DND-41 (cell line): ENCODE data around the gene SLC22A31.

Experiments used
- ATAC-seq: fragments of 200-7000 bp; cut with Tn5 transposase; 3 replicates; pipeline ENCODE4 v1.9.1; 2021; ENCODE audit warnings: low read depth; ENCODE audit not compliant: insufficient read depth
- DNase-seq: peaks from one replicate; pipeline ENCODE4 v3.0.0-alpha.2; 2020
- H2AFZ ChIP-seq: 2 replicates; pipeline ENCODE4 v1.6.0; 2012; ENCODE audit warnings: low read depth, low read length
- H3K27ac ChIP-seq: 2 replicates; pipeline ENCODE4 v1.5.1; 2012; ENCODE audit warnings: low read length, inconsistent platforms
- H3K27me3 ChIP-seq: fragments of 200-600 bp; sonication (generic); 2 replicates; pipeline ENCODE4 v1.6.0; 2012; ENCODE audit warnings: low read length, mild to moderate bottlenecking, inconsistent platforms; ENCODE audit not compliant: insufficient read depth, poor library complexity
- H3K36me3 ChIP-seq: 2 replicates; pipeline ENCODE4 v1.5.1; 2012; ENCODE audit warnings: low read length, inconsistent platforms; ENCODE audit not compliant: insufficient read depth
- H3K4me1 ChIP-seq: 2 replicates; pipeline ENCODE4 v1.5.1; 2012; ENCODE audit warnings: mild to moderate bottlenecking, low read length; ENCODE audit not compliant: insufficient read depth
- H3K4me2 ChIP-seq: 2 replicates; pipeline ENCODE4 v1.6.0; 2012; ENCODE audit warnings: mild to moderate bottlenecking, moderate library complexity, low read length, inconsistent platforms; ENCODE audit not compliant: insufficient read depth
- H3K4me3 ChIP-seq, 2 experiments: fragments of 200-600 bp in 1 of 2; shearing (Covaris generic) in 1 of 2; 2 replicates each; pipeline ENCODE4 v1.5.1; 2012 to 2016; ENCODE audit warnings: inconsistent platforms in 2 of 2, low read length in 2 of 2, mild to moderate bottlenecking in 2 of 2, low read depth in 1 of 2, moderate library complexity in 1 of 2
- H3K79me2 ChIP-seq: 2 replicates; pipeline ENCODE4 v1.6.0; 2012; ENCODE audit warnings: low read length, inconsistent platforms; ENCODE audit not compliant: insufficient read depth
- H3K9ac ChIP-seq: 2 replicates; pipeline ENCODE4 v1.6.0; 2012; ENCODE audit warnings: low read depth, mild to moderate bottlenecking, inconsistent platforms, low read length, moderate library complexity
- H3K9me3 ChIP-seq: 2 replicates; pipeline ENCODE4 v1.5.1; 2012; ENCODE audit warnings: low read length, moderate library complexity, mild to moderate bottlenecking, inconsistent platforms; ENCODE audit not compliant: insufficient read depth, severe bottlenecking
- H4K20me1 ChIP-seq: 2 replicates; pipeline ENCODE4 v1.6.0; 2012; ENCODE audit warnings: low read length; ENCODE audit not compliant: insufficient read depth
- CTCF ChIP-seq: IDR thresholded peaks from 2 replicates; pipeline ENCODE4 v1.5.1; 2012; ENCODE audit warnings: borderline replicate concordance, low read length, moderate library complexity, mild to moderate bottlenecking; ENCODE audit not compliant: poor library complexity, severe bottlenecking; ENCODE audit errors: extremely low read depth
- EZH2 ChIP-seq: IDR thresholded peaks from 3 replicates; pipeline ENCODE4 v1.6.1; 2012; ENCODE audit warnings: borderline replicate concordance, low read depth, mild to moderate bottlenecking, moderate library complexity, low read length, inconsistent platforms; ENCODE audit not compliant: severe bottlenecking

The SLC22A31 gene

GRCh38 chr16:89164847-89165680 is 35.3 kb downstream of the SLC22A31 start:
- no peaks in the 10 kb centered on the region for H3K79me2 ChIP-seq
- no peak overlapping the region for H3K9ac ChIP-seq
- no peak overlapping the region for H3K4me3 ChIP-seq
- H2AFZ ChIP-seq, result no peak overlapping the region
- no peak overlapping the region for H3K4me2 ChIP-seq
- no peaks in the 10 kb centered on the region for H3K36me3 ChIP-seq
- TF ChIP-seq EZH2 (no peak), CTCF (no peak)
- DNase-seq (no peak), ATAC-seq (no peak)
- H3K9me3 ChIP-seq, result no peaks in the 10 kb centered on the region
- no peak overlapping the region for H3K27ac ChIP-seq
- peaks cover 7% of the 10 kb centered on the region; the same call in 1 of the 2 replicates for H4K20me1 ChIP-seq
- peaks cover 1% of the 10 kb centered on the region; the same call in 1 of the 2 replicates for H3K4me1 ChIP-seq
- no peaks in the 10 kb centered on the region for H3K27me3 ChIP-seq

GRCh38 chr16:89164436-89164835 is 35.9 kb downstream of the SLC22A31 start:
- no peak for DNase-seq
- H3K4me1 ChIP-seq, result no peaks in the 10 kb centered on the region
- H3K9ac ChIP-seq, result no peak overlapping the region
- H3K79me2 ChIP-seq, result no peaks in the 10 kb centered on the region
- ATAC-seq, result no peak
- H4K20me1 ChIP-seq, result 0 out of 2 replicates have a peak, but pooled peaks cover 3% of the 10 kb centered on the region
- H3K27me3 ChIP-seq, result no peaks in the 10 kb centered on the region
- H3K4me3 ChIP-seq, result no peak overlapping the region
- TF ChIP-seq CTCF (no peak), EZH2 (no peak)
- H3K36me3 ChIP-seq, result no peaks in the 10 kb centered on the region
- H3K27ac ChIP-seq, result no peak overlapping the region
- no peaks in the 10 kb centered on the region for H3K9me3 ChIP-seq
- H3K4me2 ChIP-seq, result no peak overlapping the region
- H2AFZ ChIP-seq, result no peak overlapping the region

GRCh38 chr16:89163297-89163696 is 37.0 kb downstream of the SLC22A31 start:
- no peaks in the 10 kb centered on the region for H3K79me2 ChIP-seq
- H3K36me3 ChIP-seq, result no peaks in the 10 kb centered on the region
- no peak overlapping the region for H3K4me3 ChIP-seq
- DNase-seq (no peak), ATAC-seq (no peak)
- TF ChIP-seq EZH2 (no peak), CTCF (no peak)
- H3K9me3 ChIP-seq, result peaks cover 3% of the 10 kb centered on the region
- no peaks in the 10 kb centered on the region for H3K27me3 ChIP-seq
- no peak overlapping the region for H3K27ac ChIP-seq
- no peak overlapping the region for H3K9ac ChIP-seq
- no peak overlapping the region for H3K4me2 ChIP-seq
- no peaks in the 10 kb centered on the region for H4K20me1 ChIP-seq
- H2AFZ ChIP-seq, result no peak overlapping the region
- H3K4me1 ChIP-seq, result no peaks in the 10 kb centered on the region
